Cardiac fibroblast (primary cell): ENCODE results near the gene MPND.

ENCODE experiments used
- DNase-seq, 2 donors: peaks; one replicate each; pipeline versions ENCODE4 v3.0.0 to v3.0.0-alpha.2; 2010; ENCODE audit warnings: low read depth in 2 of 2
- H3K4me3 ChIP-seq, 2 donors: replicated peaks in 1 of 2; 1 replicate in 1 of 2; 2 replicates in 1 of 2; pipeline ENCODE4 v1.5.1; 2011; ENCODE audit warnings: low read depth in 2 of 2, low read length in 2 of 2, mild to moderate bottlenecking in 2 of 2, moderate library complexity in 1 of 2
- CTCF ChIP-seq: IDR thresholded peaks from one replicate; pipeline ENCODE4 v1.5.1; 2011; ENCODE audit warnings: low read depth, mild to moderate bottlenecking, low read length, inconsistent platforms

MPND gene

GRCh38 chr19:4305659-4306058 is 37.7 kb upstream of the MPND start:
- H3K4me3 ChIP-seq, result no peak overlapping the region
- no peak for TF ChIP-seq CTCF
- DNase-seq, result no peak

- DNase-seq, result peak in 1 of 2 donors; percentile 10
Measured at GRCh38 chr19:4310247-4311121, 32.9 kb upstream of the MPND start.

GRCh38 chr19:4313847-4314490 is 29.4 kb upstream of the MPND start:
- no peak overlapping the region for H3K4me3 ChIP-seq
- TF ChIP-seq CTCF, result no peak
- DNase-seq, result peak in 1 of 2 donors; percentile 28

More at GRCh38 chr19:4310247-4311121, 32.9 kb upstream of the MPND start:
- H3K4me3 ChIP-seq, result no peak overlapping the region
- TF ChIP-seq CTCF, result no peak

- TF ChIP-seq CTCF, result no peak
Measured at GRCh38 chr19:4316956-4317355, 26.4 kb upstream of the MPND start.

GRCh38 chr19:4318460-4318859 is 24.9 kb upstream of the MPND start:
- DNase-seq, result no peak
- no peak for TF ChIP-seq CTCF
- no peak overlapping the region for H3K4me3 ChIP-seq

More at GRCh38 chr19:4316956-4317355, 26.4 kb upstream of the MPND start:
- peak in 1 of 2 donors; percentile 22 for DNase-seq
- no peak overlapping the region for H3K4me3 ChIP-seq

- H3K4me3 ChIP-seq, result no peak overlapping the region
Measured at GRCh38 chr19:4319067-4319718, 24.2 kb upstream of the MPND start.

More at GRCh38 chr19:4319067-4319718, 24.2 kb upstream of the MPND start:
- TF ChIP-seq CTCF, result no peak
- no peak for DNase-seq
